ENCODE measurements around the gene KLC4.

GRCh38 chr6:43060034-43060754 lies 763 bp downstream of the KLC4 start:
- TF ChIP-seq CTCF (IDR thresholded peaks at IDR 0.05) (no peak), POLR2A (IDR thresholded peaks at IDR 0.05) (no peak)
